Left cardiac atrium (tissue), 4 donors: Measurements from ENCODE around the gene RAB36. TPM values are rescaled to one million over a fixed set of nuclear protein-coding genes. Genes with fewer than 3 reads are reported as not detected.

Experiments used
- ATAC-seq, 2 donors: fragments of 200-7000 bp; cut with Tn5 transposase; one replicate each; pipeline ENCODE4 v1.9.1; 2020; ENCODE audit warnings: mild to moderate bottlenecking in 2 of 2, moderate library complexity in 2 of 2
- DNase-seq: peaks from one replicate; pipeline ENCODE4 v3.0.0-alpha.2; 2020
- intact Hi-C, 2 donors: fragments of 100-400 bp; cut with DNase I; formaldehyde crosslinking; loops; one replicate each; pipeline versions ENCODE4 v1.14.1 to v1.15.1; 2022 to 2023
- total RNA-seq, 2 donors: library from RNA; stranded (reverse); fragmentation: NEBNext Ultra II Directional; extraction: Animal tissue kit (Norgen Biotek cat#: 25700); gene quantifications; one replicate each; pipeline ENCODE4 v1.2.1, GENCODE V29; 2021
- donor health status: DM: no; HTN: yes; CAD: no.
- donor health status: DM: no; HTN: yes; CAD: no; lungs with severe emphysema.
- donor health status: DM: yes; HTN: yes; CAD: no.
- donor health status: Dilated cardiomyopathy.

RAB36 gene
- total RNA-seq, 2 donors from 2014 or later: 1.0 to 1.3 TPM

DNA sequence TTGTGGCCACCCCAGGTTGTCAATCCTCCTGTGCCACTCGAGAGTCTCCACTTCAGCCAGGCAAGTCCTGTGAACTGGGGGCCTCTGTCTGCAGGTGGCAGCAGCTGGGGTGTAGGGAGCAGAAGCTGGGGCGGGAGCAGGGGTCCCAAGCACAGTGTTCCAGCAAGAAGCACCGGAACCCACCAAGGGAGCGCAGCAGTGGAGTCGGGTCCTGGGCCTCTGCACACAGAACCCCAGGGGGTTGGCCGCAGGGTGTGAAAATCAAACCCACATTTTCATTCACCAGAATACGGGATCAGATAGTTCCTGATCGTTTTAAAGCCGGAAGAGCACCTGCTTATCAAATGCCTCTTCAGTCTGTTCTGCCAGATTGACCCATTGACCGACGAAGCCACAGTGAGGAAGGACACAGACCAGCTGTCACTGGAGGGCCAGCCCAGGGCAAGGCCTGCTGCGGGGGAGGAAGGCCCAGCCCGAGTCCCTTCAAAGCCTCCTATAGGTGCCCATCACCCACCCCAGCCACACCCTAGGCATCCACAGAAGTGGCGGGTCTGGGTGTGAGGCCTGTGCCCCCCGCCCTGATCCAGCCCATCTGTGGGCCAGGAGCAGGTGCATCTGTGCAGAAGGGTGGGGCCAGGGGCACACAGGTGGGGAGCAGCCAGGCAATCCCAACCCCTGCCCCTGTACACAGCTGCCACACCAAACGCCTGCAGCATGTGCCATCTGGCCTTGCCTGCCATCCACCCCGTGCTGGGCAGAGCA, 37.6 kb upstream of the RAB36 start:
- intact Hi-C loops: no loop called here
- DNase-seq (no peak), ATAC-seq (no peak)

DNA sequence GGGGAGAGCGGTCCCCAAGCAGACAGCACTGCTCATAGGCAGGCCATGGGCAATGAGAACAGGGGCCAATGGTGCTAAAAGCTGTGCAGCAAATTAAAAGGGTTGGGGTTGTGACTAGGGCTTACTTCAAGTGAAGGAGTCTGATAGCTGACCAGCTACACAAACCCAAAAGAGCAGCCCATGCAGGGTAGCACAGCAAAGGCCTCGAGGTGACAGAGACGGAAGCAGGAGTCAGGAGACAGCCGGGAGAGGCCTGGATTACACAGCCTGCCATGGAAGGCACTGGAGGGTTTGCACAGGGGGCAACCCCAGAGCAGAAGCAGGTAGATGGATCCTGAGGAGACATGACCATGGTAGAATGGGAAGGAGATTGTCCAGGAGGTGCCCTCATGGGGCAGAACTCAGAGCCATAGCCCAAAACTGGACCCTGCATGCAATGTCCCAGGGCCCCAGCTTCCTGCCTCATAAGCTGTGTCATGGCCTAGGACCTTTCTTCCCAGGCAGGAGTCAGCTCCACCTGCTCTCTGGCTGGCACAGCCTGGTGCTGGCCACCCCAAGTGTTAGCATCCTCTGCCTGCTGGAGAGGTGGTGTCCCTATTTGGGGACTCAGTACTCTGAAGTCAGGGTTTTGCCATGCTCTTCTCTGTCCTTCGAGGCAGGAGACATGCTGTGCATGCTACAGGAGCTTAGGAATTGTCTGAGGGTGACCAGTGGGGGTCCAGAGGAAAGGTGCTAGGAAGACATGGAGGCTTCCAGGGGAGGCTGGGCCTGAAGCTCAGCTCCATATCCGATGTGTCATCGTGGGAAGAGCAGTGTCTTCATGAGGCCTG, 36.8 kb upstream of the RAB36 start:
- intact Hi-C loops: no loop called here
- ATAC-seq: no peak

DNA sequence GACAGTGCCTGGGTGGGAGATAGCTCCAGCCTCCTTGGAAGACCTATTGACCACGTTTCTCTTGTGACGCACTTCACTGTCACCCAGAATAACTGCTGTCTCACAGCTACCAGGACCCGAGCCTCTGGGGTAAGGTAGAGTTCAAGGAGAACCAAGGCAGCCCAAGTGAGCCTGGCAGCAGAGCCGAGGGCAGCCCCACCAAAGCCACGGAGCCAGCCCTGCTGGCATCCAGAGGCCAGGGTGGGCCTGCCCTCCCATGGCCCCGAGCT, 36.3 kb upstream of the RAB36 start:
- ATAC-seq (no peak), DNase-seq (no peak)
- intact Hi-C loops: no loop called here

More for the DNA sequence above, 36.8 kb upstream of the RAB36 start:
- DNase-seq: no peak

DNA sequence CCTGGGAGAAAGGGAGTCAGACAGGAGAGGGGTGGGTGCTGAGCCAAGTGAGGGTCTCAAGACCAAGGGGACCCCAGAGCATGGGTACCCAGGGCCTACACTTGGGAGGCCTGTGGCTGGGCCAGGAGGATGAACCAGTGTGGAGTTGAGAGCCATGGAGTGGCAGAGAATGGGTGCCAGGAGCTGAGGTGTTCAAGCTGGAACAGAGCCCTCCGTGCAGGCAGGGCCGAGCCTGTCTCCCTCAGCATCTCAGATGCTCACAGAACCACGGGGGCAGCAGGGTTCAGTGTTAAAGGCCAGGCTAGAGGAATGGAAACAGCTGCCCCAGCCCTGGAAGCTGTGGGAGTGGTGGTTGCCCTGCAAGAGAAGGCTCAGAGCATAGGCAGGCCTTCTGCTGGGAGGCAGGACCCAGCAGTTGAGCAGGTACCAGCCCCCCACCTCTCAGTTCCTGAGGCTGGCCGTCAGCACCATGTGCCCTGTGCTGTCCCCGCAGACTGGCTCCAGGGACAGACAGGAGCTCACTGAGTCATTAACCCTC, 35.8 kb upstream of the RAB36 start:
- DNase-seq (no peak), ATAC-seq (no peak)
- intact Hi-C loops: no loop called here

DNA sequence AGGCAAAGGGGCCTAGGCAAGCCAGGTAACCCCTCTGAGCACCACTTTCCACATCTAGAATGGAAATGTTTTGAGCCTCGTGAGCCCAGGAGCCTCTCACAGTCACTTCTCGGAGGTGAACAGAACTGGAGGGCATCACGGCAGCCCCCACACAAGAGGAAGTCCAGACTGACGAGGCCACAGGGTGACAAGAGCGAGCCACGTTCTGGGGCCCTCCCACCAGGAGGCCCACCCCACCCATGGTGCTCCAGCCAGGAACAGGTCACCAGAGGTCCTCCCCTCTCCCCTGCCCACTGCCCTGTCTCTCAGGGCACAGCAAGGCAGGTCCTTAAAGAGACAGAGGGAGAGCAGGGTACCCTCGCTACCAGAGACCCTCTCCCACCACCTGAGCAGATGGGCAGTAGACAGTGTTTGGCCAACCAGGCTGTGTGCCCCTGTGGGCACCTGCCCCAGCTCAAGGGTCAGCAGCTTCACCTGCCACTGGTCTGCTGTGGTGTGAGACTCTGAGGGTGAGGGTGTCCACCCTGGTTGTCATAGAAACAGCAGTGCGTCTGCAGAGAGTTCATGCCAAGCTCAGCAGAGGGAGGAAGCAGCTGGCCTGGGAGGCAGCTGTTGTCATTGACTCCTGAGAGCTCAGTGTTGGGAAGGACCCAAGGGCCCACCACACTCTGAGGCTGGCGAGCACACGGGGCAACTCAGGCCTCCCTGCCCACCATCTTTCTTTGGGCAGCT, 34.9 kb upstream of the RAB36 start:
- ATAC-seq: no peak
- intact Hi-C loops: no loop called here
- DNase-seq: no peak

DNA sequence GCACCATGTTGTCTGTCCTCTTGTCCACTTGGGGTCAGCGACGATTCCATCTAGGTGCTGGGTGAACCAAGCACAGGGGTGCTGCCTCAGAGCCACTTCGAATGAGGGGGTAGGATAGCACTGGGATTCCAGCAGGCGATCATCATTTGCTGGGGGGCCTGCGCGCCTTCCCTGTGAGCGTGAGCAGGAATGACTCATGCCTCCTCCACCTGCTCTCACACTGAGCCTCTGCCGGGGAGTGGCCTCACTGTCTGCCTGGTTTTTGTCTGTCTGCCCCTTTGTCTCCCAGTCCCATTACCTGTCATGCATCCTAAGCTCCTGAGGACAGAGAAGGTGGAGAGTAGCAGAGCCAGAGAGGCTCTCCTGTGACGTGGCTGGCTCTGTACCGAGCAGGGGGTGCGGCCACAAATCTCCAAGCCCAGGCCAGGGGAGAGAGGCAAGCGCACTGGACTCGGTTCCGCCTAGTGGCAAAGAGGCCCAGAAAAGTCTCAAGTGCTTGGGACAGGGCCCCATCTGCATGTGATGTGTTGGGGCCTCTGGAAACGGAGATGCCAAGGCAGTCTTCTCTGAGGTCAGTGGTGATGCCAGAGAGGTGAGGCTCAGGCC, 34.3 kb upstream of the RAB36 start:
- DNase-seq (no peak), ATAC-seq (no peak)
- intact Hi-C loops: no loop called here

DNA sequence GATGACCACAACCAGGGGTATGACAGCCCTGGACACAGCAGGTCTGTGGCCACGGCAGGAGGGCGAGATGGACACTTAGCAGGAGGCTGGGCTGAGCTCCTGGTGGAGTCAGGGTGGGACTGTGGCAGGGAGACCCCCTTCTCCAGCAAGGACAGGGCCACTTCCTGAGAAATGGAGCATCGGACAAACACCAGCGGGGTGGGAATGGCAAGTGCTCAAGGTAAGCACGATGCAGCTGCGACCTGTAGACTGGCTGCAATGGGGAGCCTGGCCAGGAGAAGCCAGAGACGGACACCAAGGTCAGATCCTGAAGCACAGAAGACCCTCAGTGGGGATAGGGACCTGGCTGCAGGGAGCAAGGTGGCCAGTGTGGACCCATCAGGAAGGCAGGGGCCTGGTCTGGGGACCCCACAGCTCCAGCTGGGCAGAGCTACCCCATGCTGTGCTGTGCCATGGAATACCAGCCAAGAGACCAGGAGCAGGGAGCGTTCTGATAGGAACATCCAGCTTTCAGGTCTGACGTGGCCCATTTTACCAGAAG, 32.7 kb upstream of the RAB36 start:
- intact Hi-C loops: no loop called here
- DNase-seq (no peak), ATAC-seq (no peak)

DNA sequence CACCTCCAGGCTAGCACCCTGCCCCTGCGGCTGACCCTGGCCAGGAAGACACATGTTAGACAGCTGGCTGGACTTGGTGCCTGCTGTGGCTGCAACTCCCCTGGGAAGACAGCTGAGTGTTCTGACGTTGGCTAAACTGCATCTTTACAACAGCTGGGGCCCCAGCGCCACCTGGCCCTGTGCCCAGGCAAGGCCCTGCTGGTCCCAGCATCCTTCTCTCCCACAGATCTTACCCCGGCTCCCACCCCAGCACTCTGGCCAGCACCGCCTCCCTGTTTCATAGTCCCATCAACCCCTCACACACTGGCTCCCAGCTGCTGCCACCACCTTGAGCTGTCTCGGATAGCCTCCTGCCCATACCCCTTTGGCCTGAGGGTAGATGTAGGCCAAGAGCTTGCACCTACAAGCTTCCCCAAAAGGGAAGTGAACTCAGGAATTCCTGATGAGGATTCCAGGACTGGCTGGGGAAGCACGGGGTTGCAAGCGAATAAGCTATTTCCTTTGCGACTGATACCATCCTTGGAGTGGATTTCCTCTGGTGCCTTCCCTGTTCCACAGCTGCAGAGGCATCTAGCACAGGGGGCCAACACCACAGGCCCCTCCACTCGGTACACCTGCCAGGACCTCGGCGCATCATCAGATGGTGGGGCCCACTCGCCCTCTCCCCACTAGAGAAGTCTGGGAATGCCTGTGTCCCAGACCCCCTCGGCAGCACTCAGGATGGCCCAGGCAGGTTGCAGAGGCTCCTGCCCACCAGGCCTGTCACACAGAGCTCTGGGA, 32.0 kb upstream of the RAB36 start:
- DNase-seq: peak; percentile 36
- peak in 1 of 2 donors; percentile 70 for ATAC-seq
- intact Hi-C loops: no loop called here

DNA sequence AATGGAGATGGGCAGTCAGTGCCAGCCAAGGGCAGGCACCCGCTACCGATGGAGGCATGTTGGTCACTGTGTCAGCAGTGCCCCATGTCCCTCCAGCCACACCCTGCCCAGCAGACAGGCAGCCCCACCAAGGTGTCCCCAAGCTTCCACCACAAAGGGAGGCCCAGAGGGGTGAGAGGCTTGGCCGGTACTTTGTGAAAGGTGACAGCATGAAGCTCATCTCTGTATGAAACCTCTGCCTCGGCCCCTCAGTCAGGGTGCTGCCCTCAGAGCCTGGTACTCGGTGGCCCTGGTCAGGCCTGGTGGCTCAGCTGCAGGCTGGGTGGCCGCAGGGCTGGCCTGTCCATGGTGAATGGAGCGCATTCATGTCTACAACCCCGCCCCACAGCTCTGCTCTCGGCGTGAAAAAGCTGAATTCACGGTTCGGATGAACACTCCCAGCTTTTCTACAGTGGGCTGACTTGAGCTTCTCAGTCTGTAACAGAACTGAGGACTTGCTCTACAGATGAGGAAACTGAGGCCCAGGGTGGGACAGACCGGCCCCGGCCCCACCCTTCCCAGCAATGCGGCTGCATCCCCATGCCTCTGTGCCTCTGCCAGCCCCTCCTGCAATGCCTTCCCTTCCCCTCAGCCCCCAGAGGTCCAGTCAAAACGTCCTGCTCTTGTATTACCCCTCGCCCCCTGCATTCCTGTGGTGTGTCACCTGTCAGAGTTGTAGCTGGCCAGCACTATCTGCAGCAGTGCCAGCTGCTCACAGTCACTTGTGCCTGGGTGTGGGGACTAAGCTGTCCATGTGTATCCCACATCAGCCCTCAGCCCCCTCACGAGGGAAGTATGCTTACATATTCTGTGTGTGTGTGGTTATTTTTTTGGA, 31.2 kb upstream of the RAB36 start:
- DNase-seq (no peak), ATAC-seq (no peak)
- intact Hi-C loops: no loop called here

DNA sequence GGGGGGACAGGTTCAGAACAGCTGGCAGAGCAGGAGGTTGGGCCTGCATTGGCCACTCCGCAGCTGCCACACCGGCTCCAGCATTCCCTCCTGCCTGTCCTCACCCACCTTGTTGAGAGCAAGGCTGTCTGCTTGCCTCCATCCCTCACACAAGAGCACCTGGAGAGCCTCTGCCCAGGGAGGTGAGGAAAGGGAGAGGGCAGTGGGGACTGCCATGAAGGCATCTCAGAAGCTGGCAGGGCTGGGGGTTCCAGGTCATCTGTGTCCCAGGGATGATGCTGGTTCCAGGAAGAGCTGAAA, 30.6 kb upstream of the RAB36 start:
- intact Hi-C loops: no loop called here
- no peak for DNase-seq
- ATAC-seq: no peak

DNA sequence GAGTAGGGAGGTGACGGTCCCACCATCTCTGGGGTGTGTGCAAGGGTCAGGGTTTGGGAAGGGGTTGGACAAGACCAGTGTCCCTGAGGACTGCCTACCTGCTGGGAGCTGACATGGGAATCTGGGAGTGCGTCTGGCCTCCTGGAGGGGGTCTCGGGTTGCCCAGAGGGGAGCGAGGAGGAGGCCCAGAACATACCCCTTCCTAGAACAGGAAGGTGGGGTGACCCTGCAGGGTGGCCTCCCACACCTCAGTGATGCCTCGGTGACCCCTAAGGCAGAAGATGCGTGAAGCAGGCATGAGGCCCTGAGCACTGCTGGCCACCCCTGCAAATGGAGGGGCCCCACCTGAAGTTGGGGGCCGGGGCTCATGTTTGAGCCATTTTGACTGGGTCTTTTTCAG, 29.9 kb upstream of the RAB36 start:
- intact Hi-C loops: no loop called here
- DNase-seq (no peak), ATAC-seq (no peak)

DNA sequence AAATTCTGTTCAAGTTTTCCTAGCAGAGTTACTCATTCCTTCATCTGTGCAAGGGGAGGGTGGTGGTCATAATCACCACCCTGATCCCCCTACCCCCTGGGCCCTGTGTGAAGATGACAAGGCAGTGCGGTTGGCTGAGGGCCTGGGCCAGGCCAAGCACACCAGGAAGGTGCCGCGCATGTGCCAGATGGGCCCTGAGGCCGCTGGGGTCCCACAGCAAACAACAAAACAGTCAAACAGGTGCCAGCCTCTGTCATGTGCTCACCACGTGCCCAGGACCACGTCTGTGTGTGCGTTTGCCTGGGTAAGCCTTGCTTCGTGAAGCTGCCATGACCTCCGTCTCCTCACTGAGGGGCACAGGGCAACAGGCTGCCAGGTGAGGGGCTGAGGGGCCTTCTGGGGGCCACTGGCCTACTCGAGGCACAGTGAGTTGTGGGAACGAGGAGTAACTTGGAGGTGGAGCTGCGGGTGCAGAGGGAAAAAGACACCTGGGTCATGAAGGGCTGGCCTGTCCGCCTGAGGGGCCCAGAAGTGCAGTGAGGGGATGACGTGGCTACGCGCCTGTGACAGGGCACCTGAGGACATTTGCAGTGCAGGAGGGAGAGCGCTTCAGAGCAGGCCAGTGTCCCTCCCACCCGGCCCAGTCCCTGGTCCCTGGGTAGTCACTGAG, 29.3 kb upstream of the RAB36 start:
- no peak for ATAC-seq
- intact Hi-C loops: no loop called here
- no peak for DNase-seq

DNA sequence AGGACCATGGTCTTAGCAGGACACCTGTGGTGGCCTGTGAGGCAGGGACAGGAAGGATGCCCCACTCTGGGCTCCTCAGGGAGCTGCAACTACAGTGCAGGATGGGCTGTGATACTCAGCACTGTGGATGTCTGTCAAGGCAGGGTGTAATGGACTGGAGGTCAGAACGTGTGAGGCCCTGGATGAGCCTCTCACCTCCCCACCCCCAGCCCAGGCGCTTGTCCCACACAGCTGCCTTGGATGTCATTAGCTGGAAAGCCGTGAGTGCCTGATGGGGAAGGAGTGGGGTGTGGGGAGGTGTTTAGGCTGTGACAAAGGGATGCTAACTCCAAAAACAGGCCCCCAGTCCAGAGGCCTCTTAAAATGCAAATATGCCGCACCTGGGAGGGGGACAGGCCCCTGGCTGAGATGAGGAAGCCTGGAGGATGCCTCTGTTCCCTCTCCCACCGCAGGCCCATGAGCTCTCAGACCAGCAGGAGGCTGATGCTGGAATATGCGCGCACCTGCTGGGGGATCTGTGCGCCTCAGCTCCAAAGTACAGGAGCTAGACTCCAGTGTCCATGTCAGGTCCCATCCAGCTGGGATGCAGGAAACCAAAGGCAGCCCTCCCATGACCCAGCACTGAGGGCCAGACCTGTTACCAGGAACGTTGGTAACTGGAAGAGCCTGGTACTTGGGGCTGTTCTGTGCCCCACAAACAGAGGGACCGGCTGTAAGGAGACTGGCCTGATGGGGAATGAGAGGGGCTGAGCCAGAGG, 28.6 kb upstream of the RAB36 start:
- ATAC-seq (no peak), DNase-seq (no peak)
- intact Hi-C loops: no loop called here

DNA sequence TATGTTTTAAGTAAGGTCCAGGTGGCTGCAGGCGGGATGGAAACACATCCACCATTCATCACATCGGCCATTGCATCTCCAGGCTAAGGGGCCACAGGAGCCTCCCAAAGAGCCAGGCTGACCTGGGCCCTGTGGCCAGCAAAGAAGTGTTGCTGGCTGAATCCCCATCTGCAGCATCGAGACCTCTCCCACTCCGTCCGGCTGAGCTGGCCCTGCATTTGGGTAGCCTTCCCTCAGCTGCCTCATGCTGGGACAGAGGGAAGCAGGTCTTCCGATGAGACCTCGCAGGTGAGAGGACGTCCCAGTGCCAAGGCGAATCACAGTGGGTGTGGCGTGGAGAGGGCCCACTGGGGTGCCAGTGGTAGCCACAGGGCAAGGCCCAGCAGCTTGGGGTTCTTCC, 28.0 kb upstream of the RAB36 start:
- DNase-seq: no peak
- ATAC-seq: no peak
- intact Hi-C loops: no loop called here

DNA sequence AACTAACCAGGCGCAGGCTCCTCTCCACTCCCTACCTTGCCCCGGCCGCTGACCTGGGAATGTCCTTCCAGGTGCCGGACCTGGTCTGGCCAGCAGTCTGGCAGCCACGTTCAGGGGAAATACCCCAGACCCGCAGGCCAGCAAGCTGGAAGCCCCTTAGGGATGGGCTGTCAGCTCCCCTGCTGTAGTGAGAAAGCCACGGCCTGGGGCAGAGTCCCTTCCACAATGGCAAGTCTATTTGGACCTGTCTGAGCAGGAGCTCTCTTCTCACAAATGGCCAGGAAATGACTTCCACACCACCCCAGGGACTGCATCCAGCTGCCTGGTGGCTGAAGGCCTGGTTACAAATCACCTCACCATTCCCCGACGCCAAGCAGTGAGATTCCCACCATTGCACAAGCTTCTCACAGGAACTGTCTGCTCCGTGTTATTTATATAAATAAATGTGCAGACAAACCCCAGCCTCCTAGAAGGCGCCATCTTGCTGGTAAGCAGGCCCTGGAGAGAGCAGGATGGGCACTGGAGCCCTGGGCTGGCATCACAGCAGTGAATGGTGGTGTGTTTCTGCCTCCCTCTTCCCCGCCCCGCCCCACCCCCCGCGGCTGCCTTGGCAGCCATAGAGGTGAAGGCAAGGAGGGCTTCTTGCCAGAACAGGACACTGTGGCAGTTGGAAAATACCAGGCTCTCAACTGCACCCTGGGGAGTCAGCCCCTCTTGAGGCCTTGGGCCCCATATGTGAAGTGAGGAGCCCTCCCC, 27.2 kb upstream of the RAB36 start:
- intact Hi-C loops: no loop called here
- no peak for DNase-seq
- ATAC-seq: no peak
